SU-DHL-6 (cell line): ENCODE results near the gene WFIKKN2.
"Not testable (repeated sequence)": the region's sequence is repeated elsewhere in the genome, so short reads cannot be mapped to it uniquely, and the experiment has no call there.

ENCODE experiments used
- H2AFZ ChIP-seq: fragments of 200-600 bp; sonication (generic); 2 replicates; pipeline ENCODE4 v1.6.1; 2014; ENCODE audit warnings: low read depth, mild to moderate bottlenecking, moderate library complexity, mixed read lengths, antibody characterized with exemption, low read length; ENCODE audit not compliant: severe bottlenecking
- H3F3A ChIP-seq: fragments of 200-600 bp; shearing (Covaris generic); 2 replicates; pipeline ENCODE4 v1.6.0; 2016; ENCODE audit warnings: antibody characterized with exemption, mild to moderate bottlenecking; ENCODE audit not compliant: insufficient read depth
- H3K27ac ChIP-seq: fragments of 200-600 bp; sonication (generic); 2 replicates; pipeline ENCODE4 v1.5.1; 2016; ENCODE audit warnings: low read depth, mild to moderate bottlenecking, low read length, moderate library complexity, mixed read lengths
- H3K27me3 ChIP-seq: fragments of 200-600 bp; sonication (generic), shearing (Covaris generic); 2 replicates; pipeline ENCODE4 v1.6.0; 2014; ENCODE audit warnings: mild to moderate bottlenecking, low read length
- H3K36me3 ChIP-seq: fragments of 200-600 bp; sonication (generic); 2 replicates; pipeline ENCODE4 v1.6.1; 2014; ENCODE audit warnings: mild to moderate bottlenecking, low read length, mixed read lengths
- H3K4me2 ChIP-seq: fragments of 300-600, 200-600 bp; shearing (Covaris generic), sonication (generic); 2 replicates; pipeline ENCODE4 v1.6.0; 2014; ENCODE audit warnings: low read length, low read depth, mild to moderate bottlenecking; ENCODE audit not compliant: poor library complexity, severe bottlenecking
- H3K4me3 ChIP-seq: fragments of 200-600 bp; sonication (generic); 2 replicates; pipeline ENCODE4 v1.5.1; 2014; ENCODE audit warnings: antibody characterized with exemption, low read length, mild to moderate bottlenecking, mixed read lengths; ENCODE audit not compliant: insufficient read depth, poor library complexity, severe bottlenecking
- H3K79me2 ChIP-seq: fragments of 200-600 bp; sonication (generic); 2 replicates; pipeline ENCODE4 v1.6.1; 2014; ENCODE audit warnings: mild to moderate bottlenecking, low read length, moderate library complexity; ENCODE audit not compliant: insufficient read depth
- H3K9ac ChIP-seq: fragments of 200-600 bp; sonication (generic); 2 replicates; pipeline ENCODE4 v1.7.0; 2014; ENCODE audit warnings: mild to moderate bottlenecking, low read length
- H3K9me2 ChIP-seq: fragments of 200-600 bp; sonication (generic); replicated peaks from 2 replicates; pipeline ENCODE4 v1.6.1; 2014; ENCODE audit warnings: low read length; ENCODE audit not compliant: insufficient read depth
- H3K9me3 ChIP-seq: fragments of 200-600 bp; sonication (generic); 2 replicates; pipeline ENCODE4 v1.6.1; 2014; ENCODE audit warnings: low read length, mixed read lengths; ENCODE audit not compliant: insufficient read depth
- H4K20me1 ChIP-seq: fragments of 200-600 bp; sonication (generic); 2 replicates; pipeline ENCODE4 v1.6.1; 2014; ENCODE audit warnings: low read depth, mild to moderate bottlenecking, antibody characterized with exemption, low read length, moderate library complexity, mixed read lengths
- EZH2phosphoT487 ChIP-seq: fragments of 200-600 bp; sonication (generic), shearing (Covaris generic); conservative IDR thresholded peaks from 2 replicates; pipeline ENCODE4 v1.6.1; 2018; ENCODE audit warnings: mild to moderate bottlenecking, antibody characterized with exemption, low read length, moderate library complexity, mixed read lengths
- TF ChIP-seq, protein P1 (sequence below): fragments of 200-600 bp; sonication (generic); IDR thresholded peaks from one replicate; pipeline ENCODE4 v1.5.1; 2017; ENCODE audit warnings: antibody characterized with exemption, mild to moderate bottlenecking, low read length, moderate library complexity; ENCODE audit not compliant: insufficient read depth, poor library complexity, severe bottlenecking

The WFIKKN2 gene

DNA sequence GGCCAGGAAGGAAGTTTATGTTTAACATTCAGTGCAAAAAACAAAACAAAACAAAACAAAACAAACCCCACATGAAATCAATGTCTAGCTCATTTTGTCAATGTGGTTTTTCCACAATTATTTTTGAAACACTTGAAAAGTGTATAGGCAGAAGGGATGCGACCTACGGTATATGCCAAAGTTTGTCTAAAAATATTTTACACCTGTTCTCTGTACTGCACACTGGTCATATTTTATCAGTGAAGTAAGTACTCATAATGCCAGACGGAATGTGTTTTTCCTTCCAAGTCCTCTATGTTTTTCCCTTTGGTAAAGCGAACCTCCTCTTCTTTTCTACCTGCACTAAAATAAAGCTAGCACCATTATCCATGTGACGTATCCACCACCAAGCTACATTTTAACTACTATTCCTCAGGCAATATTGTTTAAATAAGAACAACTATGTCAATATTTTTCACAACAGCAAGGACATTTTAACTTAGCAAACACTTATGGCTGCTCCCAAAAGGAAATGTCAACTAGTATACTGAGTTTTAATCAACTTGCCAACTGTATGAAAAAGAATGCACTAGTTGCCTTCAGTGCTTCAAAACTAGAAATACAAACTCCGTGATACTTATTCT is 20.4 kb downstream of the WFIKKN2 start:
- Histone ChIP-seq H3F3A (no peaks in the 10 kb centered on the region), H3K9ac (no peak overlapping the region), H3K9me3 (no peaks in the 10 kb centered on the region), H4K20me1 (no peaks in the 10 kb centered on the region), H3K9me2 (no peaks in the 10 kb centered on the region), H3K27ac (no peak overlapping the region), H3K4me3 (no peak overlapping the region), H3K36me3 (no peaks in the 10 kb centered on the region), H3K79me2 (no peaks in the 10 kb centered on the region), H3K4me2 (no peak overlapping the region), H2AFZ (no peak overlapping the region), H3K27me3 (no peaks in the 10 kb centered on the region; the same call in 1 of the 2 replicates)
- TF ChIP-seq EZH2phosphoT487 = no peak
- TF ChIP-seq, protein P1, sequence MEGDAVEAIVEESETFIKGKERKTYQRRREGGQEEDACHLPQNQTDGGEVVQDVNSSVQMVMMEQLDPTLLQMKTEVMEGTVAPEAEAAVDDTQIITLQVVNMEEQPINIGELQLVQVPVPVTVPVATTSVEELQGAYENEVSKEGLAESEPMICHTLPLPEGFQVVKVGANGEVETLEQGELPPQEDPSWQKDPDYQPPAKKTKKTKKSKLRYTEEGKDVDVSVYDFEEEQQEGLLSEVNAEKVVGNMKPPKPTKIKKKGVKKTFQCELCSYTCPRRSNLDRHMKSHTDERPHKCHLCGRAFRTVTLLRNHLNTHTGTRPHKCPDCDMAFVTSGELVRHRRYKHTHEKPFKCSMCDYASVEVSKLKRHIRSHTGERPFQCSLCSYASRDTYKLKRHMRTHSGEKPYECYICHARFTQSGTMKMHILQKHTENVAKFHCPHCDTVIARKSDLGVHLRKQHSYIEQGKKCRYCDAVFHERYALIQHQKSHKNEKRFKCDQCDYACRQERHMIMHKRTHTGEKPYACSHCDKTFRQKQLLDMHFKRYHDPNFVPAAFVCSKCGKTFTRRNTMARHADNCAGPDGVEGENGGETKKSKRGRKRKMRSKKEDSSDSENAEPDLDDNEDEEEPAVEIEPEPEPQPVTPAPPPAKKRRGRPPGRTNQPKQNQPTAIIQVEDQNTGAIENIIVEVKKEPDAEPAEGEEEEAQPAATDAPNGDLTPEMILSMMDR = no peak

DNA sequence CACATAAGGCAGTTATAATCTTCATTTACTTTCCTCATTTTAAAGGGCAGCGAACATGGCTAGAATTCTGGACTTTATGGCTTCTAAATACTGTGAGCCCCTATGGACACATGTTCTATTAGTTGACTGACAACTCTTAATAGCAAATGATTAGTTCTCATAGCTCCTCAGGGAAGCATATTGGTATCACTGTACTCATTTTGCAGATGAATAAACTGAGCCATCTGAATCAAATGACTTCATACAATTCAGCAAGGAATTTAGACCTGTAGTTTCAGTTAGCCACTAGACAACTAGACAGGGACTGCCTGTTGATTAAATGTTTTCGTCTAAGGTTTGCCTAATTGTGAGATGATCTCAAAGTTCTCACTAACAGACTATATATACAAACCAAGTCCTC is 21.0 kb downstream of the WFIKKN2 start:
- no peak overlapping the region for H3K4me3 ChIP-seq
- H3K36me3 ChIP-seq = no peaks in the 10 kb centered on the region
- TF ChIP-seq, protein P1 = no peak
- no peaks in the 10 kb centered on the region for H3K9me3 ChIP-seq
- H3K27me3 ChIP-seq = no peaks in the 10 kb centered on the region; the same call in 1 of the 2 replicates
- no peak overlapping the region for H3K4me2 ChIP-seq
- no peak overlapping the region for H3K27ac ChIP-seq
- H4K20me1 ChIP-seq = no peaks in the 10 kb centered on the region
- no peaks in the 10 kb centered on the region for H3K79me2 ChIP-seq
- no peaks in the 10 kb centered on the region for H3K9me2 ChIP-seq
- no peak overlapping the region for H3K9ac ChIP-seq
- no peak overlapping the region for H2AFZ ChIP-seq
- H3F3A ChIP-seq = no peaks in the 10 kb centered on the region

DNA sequence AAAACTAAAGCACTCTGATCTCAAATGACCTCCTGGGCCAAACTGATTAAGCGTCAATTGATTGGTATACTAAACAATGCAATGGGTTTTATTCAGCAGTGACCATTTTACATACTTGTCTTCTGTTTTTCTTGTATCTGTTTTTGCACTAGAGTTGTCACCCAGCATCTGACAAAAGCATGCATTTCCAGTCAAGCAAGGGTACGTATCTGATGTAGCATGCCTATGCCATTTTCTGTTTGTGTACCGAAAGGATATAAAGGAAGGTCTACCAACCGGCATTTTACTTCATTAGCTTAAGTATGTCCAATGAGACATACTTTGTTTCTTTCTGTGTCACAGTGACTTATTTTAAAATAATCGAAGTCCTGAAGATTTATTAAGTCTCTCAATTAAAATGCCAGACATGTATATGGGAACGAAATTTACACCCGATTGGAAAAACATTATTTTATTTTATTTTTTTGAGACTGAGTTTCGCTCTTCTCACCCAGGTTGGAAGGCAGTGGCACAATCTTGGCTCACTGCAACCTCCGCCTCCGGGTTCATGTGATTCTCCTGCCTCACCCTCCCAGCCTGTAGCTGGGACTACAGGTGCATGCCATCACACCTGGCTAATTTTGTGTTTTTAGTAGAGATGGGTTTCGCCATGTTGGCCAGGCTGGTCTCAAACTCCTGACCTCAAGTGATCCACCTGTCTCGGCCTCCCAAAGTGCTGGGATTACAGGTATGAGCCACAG is 23.3 kb downstream of the WFIKKN2 start:
- Histone ChIP-seq H3K36me3 (peaks cover 7% of the 10 kb centered on the region; the same call in 1 of the 2 replicates), H3K4me2 (no peak overlapping the region), H4K20me1 (no peaks in the 10 kb centered on the region), H3K9ac (no peak overlapping the region), H3K9me3 (no peaks in the 10 kb centered on the region), H3K79me2 (no peaks in the 10 kb centered on the region), H3K27me3 (no peaks in the 10 kb centered on the region), H3F3A (peaks cover 9% of the 10 kb centered on the region; the same call in 1 of the 2 replicates), H2AFZ (no peak overlapping the region), H3K4me3 (no peak overlapping the region), H3K27ac (no peak overlapping the region), H3K9me2 (no peaks in the 10 kb centered on the region)
- TF ChIP-seq, protein P1 = no peak

DNA sequence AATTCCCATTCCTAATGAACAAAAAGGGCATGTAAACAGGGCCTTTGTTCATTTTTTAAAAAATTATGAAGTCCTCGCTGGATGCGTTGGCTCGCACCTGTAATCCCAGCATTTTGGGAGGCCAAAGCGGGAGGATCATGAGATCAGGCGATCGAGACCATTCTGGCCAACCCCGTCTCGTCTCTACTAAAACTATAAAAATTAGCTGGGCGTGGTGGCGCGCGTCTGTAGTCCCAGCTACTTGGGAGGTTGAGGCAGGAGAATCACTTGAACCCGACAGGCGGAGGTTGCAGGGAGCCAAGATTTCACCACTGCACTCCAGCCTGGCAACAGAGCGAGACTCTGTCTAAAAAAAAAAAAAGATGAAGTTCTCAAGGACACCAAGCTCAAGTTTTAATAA is 24.3 kb downstream of the WFIKKN2 start:
- H3K9ac ChIP-seq, H4K20me1 ChIP-seq, H3K4me2 ChIP-seq, H3K27me3 ChIP-seq, H2AFZ ChIP-seq, H3F3A ChIP-seq, H3K9me3 ChIP-seq, H3K27ac ChIP-seq, H3K79me2 ChIP-seq, H3K36me3 ChIP-seq, H3K9me2 ChIP-seq, H3K4me3 ChIP-seq: not testable (repeated sequence)
